Natural killer cell (primary cell): ENCODE data around the gene ZNF837. TPM values are rescaled to one million over a fixed set of nuclear protein-coding genes. Genes with fewer than 3 reads are reported as not detected.

Source experiments
- ATAC-seq, 3 donors: fragments of 150-1000 bp in 2 of 3; fragments of 200-7000 bp in 1 of 3; cut with Tn5 transposase; 1 replicate in 1 of 3; 2 replicates in 2 of 3; pipeline ENCODE4 v1.10.0; 2021; ENCODE audit warnings: mild to moderate bottlenecking in 2 of 3, moderate library complexity in 2 of 3
- DNase-seq, 2 donors: peaks; one replicate each; pipeline versions ENCODE4 v3.0.0 to v3.0.0-alpha.2; 2013 to 2021; ENCODE audit warnings: mixed read lengths in 1 of 2
- H3K27ac ChIP-seq: one replicate; pipeline ENCODE4 v1.5.1; 2013; ENCODE audit warnings: mild to moderate bottlenecking, low read length
- H3K27me3 ChIP-seq: one replicate; pipeline ENCODE4 v1.6.1; 2013; ENCODE audit warnings: low read length; ENCODE audit not compliant: control insufficient read depth, insufficient read depth
- H3K36me3 ChIP-seq: one replicate; pipeline ENCODE4 v1.6.1; 2013; ENCODE audit warnings: low read length; ENCODE audit not compliant: control insufficient read depth, insufficient read depth
- H3K4me1 ChIP-seq: one replicate; pipeline ENCODE4 v1.6.1; 2013; ENCODE audit warnings: low read length; ENCODE audit not compliant: control insufficient read depth, insufficient read depth
- H3K4me3 ChIP-seq: one replicate; pipeline ENCODE4 v1.5.1; 2013; ENCODE audit warnings: low read length
- H3K9me3 ChIP-seq: one replicate; pipeline ENCODE4 v1.6.1; 2013; ENCODE audit warnings: low read length; ENCODE audit not compliant: control insufficient read depth, insufficient read depth
- H3K27ac Mint-ChIP-seq, 2 donors: one replicate each; pipeline ENCODE4 v1.8.0; 2022; ENCODE audit warnings: mild to moderate bottlenecking in 2 of 2, mixed read lengths in 2 of 2, moderate library complexity in 1 of 2
- H3K27me3 Mint-ChIP-seq, 2 donors: one replicate each; pipeline ENCODE4 v1.8.0; 2022; ENCODE audit warnings: low read depth in 2 of 2, mixed read lengths in 2 of 2
- H3K36me3 Mint-ChIP-seq: one replicate; pipeline ENCODE4 v1.8.0; 2022; ENCODE audit warnings: mixed read lengths
- H3K4me1 Mint-ChIP-seq, 2 donors: one replicate each; pipeline ENCODE4 v1.8.0; 2022; ENCODE audit warnings: mixed read lengths in 2 of 2
- H3K4me3 Mint-ChIP-seq: one replicate; pipeline ENCODE4 v1.8.0; 2022; ENCODE audit warnings: mild to moderate bottlenecking, moderate library complexity, mixed read lengths
- H3K9me3 Mint-ChIP-seq, 2 donors: one replicate each; pipeline ENCODE4 v1.8.0; 2022; ENCODE audit warnings: mixed read lengths in 2 of 2
- WGBS: methylation state at CpG from one replicate; pipeline ENCODE4 v1.1.7; 2013; ENCODE audit warnings: missing lambda C conversion rate; ENCODE audit not compliant: insufficient coverage; 5-methylcytosine and 5-hydroxymethylcytosine counted together
- intact Hi-C: fragments of 100-400 bp; cut with micrococcal nuclease; formaldehyde crosslinking; loops from one replicate; pipeline ENCODE4 v1.14.2; 2022
- total RNA-seq, 4 donors: library from RNA; stranded (reverse); fragments of 120-200 nt in 1 of 4; gene quantifications; one replicate each; pipeline versions ENCODE4 v1.2.3 to v1.2.4, GENCODE V29; 2013 to 2022
- TF ChIP-seq, protein P1 (sequence below): fragments of 200-600 bp; IDR thresholded peaks from one replicate; pipeline ENCODE4 v1.8.0; 2022; ENCODE audit warnings: antibody characterized with exemption

Gene ZNF837
- total RNA-seq, 3 donors from 2014 or later (not counting 1 experiment from before 2014, with no cell fraction given): 0.63 to 1.4 (median 1.3) TPM

DNA sequence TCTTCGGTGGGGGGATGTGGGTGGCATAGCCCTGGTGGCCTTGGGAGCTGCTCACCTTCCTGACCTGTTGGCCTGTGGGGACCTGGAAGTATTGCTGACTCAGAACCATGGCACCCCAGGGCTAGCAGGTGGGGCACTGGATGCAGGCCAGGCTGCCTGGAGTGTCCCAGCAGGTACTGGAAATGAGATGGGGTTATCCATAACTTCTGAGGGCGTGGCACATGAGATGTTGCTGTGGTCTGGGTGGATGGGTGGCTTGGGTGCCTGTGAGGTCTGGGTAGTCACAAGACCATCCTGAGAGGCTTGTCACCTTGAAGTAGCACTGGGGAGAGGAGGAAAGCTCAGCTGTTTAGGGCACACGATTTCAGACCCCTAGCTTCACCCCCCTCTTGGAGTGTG, 14.0 kb upstream of the ZNF837 start:
- intact Hi-C loops: no loop called here
- no peak overlapping the region for H3K4me3 Mint-ChIP-seq
- no peak overlapping the region for H3K27ac ChIP-seq
- 94% methylated on average over 2 of the region's 3 CpGs for WGBS
- TF ChIP-seq, protein P1, sequence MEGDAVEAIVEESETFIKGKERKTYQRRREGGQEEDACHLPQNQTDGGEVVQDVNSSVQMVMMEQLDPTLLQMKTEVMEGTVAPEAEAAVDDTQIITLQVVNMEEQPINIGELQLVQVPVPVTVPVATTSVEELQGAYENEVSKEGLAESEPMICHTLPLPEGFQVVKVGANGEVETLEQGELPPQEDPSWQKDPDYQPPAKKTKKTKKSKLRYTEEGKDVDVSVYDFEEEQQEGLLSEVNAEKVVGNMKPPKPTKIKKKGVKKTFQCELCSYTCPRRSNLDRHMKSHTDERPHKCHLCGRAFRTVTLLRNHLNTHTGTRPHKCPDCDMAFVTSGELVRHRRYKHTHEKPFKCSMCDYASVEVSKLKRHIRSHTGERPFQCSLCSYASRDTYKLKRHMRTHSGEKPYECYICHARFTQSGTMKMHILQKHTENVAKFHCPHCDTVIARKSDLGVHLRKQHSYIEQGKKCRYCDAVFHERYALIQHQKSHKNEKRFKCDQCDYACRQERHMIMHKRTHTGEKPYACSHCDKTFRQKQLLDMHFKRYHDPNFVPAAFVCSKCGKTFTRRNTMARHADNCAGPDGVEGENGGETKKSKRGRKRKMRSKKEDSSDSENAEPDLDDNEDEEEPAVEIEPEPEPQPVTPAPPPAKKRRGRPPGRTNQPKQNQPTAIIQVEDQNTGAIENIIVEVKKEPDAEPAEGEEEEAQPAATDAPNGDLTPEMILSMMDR: no peak
- H3K27ac Mint-ChIP-seq: no peak overlapping the region
- H3K36me3 ChIP-seq: peaks cover 29% of the 10 kb centered on the region
- H3K9me3 Mint-ChIP-seq: no peaks in the 10 kb centered on the region
- no peak for ATAC-seq
- H3K4me1 Mint-ChIP-seq: peaks cover 0 to 4% of the 10 kb centered on the region in 2 donors
- H3K27me3 Mint-ChIP-seq: peaks cover 0 to 20% of the 10 kb centered on the region in 2 donors
- no peaks in the 10 kb centered on the region for H3K9me3 ChIP-seq
- peaks cover 3% of the 10 kb centered on the region for H3K4me1 ChIP-seq
- H3K36me3 Mint-ChIP-seq: peaks cover 8% of the 10 kb centered on the region
- H3K27me3 ChIP-seq: peaks cover 10% of the 10 kb centered on the region
- no peak for DNase-seq
- no peak overlapping the region for H3K4me3 ChIP-seq

DNA sequence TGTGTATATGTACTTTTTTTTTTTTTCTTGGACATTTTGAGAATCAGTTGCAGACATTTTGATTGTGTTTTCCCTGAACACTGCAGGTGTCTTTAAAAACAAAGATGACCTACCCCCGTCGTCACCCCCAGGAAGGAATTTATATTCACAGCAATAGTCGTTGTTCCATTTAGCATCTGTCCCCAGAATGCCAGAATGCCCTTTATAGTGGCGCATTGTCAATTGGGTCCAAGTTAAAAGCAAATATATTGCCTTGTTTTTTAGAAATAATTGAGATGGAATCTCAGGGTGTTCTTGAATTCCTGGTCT, 12.8 kb upstream of the ZNF837 start:
- H3K36me3 Mint-ChIP-seq: peaks cover 8% of the 10 kb centered on the region
- H3K27me3 Mint-ChIP-seq: peaks cover 0 to 16% of the 10 kb centered on the region in 2 donors
- H3K4me3 Mint-ChIP-seq: no peak overlapping the region
- 97% methylated on average over 4 of the region's 4 CpGs for WGBS
- Histone ChIP-seq H3K27me3 (peaks cover 10% of the 10 kb centered on the region), H3K9me3 (no peaks in the 10 kb centered on the region), H3K4me3 (no peak overlapping the region), H3K4me1 (peaks cover 3% of the 10 kb centered on the region), H3K27ac (no peak overlapping the region), H3K36me3 (peaks cover 34% of the 10 kb centered on the region)
- H3K9me3 Mint-ChIP-seq: no peaks in the 10 kb centered on the region
- TF ChIP-seq, protein P1: no peak
- intact Hi-C loops: no loop called here
- ATAC-seq (no peak), DNase-seq (no peak)
- no peak overlapping the region for H3K27ac Mint-ChIP-seq
- peaks cover 0 to 10% of the 10 kb centered on the region in 2 donors for H3K4me1 Mint-ChIP-seq

DNA sequence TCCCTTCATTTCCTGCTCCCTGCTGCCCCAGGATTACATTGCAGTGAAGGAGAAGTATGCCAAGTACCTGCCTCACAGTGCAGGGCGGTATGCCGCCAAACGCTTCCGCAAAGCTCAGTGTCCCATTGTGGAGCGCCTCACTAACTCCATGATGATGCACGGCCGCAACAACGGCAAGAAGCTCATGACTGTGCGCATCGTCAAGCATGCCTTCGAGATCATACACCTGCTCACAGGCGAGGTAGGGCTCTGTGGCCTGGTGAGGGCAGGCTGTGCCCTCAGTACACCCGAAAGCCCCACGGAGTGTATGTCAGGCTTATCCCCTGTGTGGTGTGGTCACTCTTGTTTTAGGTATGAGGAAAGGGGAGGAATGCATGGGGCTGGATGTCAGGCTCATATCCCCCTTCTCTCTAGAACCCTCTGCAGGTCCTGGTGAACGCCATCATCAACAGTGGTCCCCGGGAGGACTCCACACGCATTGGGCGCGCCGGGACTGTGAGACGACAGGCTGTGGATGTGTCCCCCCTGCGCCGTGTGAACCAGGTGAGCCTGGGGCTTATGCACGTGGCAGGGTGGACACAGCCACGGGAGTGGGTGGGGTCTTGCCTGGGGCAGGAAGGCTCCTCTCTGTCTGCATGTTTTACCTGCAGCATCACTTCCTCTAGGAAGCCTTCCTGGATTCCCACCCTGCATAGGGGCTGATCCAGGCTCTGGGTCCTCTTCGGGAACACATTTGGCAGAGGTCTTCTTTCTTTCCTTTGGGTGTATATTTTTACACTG, 12.3 kb upstream of the ZNF837 start:
- no peak overlapping the region for H3K27ac ChIP-seq
- H3K27me3 ChIP-seq: peaks cover 10% of the 10 kb centered on the region
- intact Hi-C loops: no loop called here
- 95% methylated on average over 26 of the region's 26 CpGs for WGBS
- DNase-seq (no peak), ATAC-seq (no peak)
- H3K9me3 ChIP-seq: no peaks in the 10 kb centered on the region
- H3K27ac Mint-ChIP-seq: no peak overlapping the region
- peaks cover 8% of the 10 kb centered on the region for H3K36me3 Mint-ChIP-seq
- TF ChIP-seq, protein P1: no peak
- peaks cover 35% of the 10 kb centered on the region for H3K36me3 ChIP-seq
- peaks cover under 1 to 12% of the 10 kb centered on the region in 2 donors for H3K4me1 Mint-ChIP-seq
- no peak overlapping the region for H3K4me3 ChIP-seq
- no peak overlapping the region for H3K4me3 Mint-ChIP-seq
- no peaks in the 10 kb centered on the region for H3K9me3 Mint-ChIP-seq
- H3K27me3 Mint-ChIP-seq: peaks cover 0 to 14% of the 10 kb centered on the region in 2 donors
- peaks cover 4% of the 10 kb centered on the region for H3K4me1 ChIP-seq

DNA sequence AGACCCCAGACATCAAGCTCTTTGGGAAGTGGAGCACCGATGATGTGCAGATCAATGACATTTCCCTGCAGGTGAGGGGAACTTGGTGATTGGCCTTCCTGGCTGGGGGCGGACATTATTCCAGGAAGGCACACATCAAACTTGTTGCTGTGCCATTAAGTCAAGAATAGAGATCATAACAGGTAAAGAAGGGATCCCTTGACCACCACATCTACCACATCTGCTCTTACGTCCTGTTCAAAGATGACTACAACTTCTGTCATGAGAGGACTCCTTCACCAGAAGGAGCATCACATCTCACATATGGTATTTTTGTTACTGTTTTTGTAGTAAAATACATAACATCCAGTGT, 7.3 kb upstream of the ZNF837 start:
- Histone ChIP-seq H3K27ac (peak overlapping the region; percentile 96), H3K4me1 (peaks cover 30% of the 10 kb centered on the region), H3K4me3 (peak overlapping the region; percentile 55), H3K36me3 (peaks cover 18% of the 10 kb centered on the region), H3K9me3 (no peaks in the 10 kb centered on the region), H3K27me3 (no peaks in the 10 kb centered on the region)
- intact Hi-C loops: loop anchor here (10.0 kb wide), 1 partner anchor 203 kb away; the partner anchor contains the start of gene ZNF274
- WGBS: 83% methylated on average over 2 of the region's 3 CpGs
- DNase-seq (no peak), ATAC-seq (no peak)
- Mint-ChIP-seq H3K27ac (peak overlapping the region; percentile 98), H3K27me3 (no peaks in the 10 kb centered on the region), H3K4me1 (peaks cover 14 to 37% of the 10 kb centered on the region in 2 donors), H3K36me3 (no peaks in the 10 kb centered on the region), H3K4me3 (peak overlapping the region; percentile 97), H3K9me3 (no peaks in the 10 kb centered on the region)
- TF ChIP-seq, protein P1: no peak
